ENCODE results near the gene GCK.
"Not testable (repeated sequence)": the region's sequence is repeated elsewhere in the genome, so short reads cannot be mapped to it uniquely, and the experiment has no call there.

Gene GCK

GRCh38 chr7:44139311-44140010 is 49.8 kb downstream of the GCK start:
- no peak for DNase-seq

- no peak for DNase-seq
These were observed 50.5 kb downstream of the GCK start for GRCh38 chr7:44138698-44139097.

GRCh38 chr7:44136731-44137130 is 52.5 kb downstream of the GCK start:
- no peak for DNase-seq

GRCh38 chr7:44134943-44135628 is 54.2 kb downstream of the GCK start:
- no peak for DNase-seq

- no peak for DNase-seq
These were observed 55.9 kb downstream of the GCK start for GRCh38 chr7:44133295-44133694.

GRCh38 chr7:44132039-44132438 is 57.2 kb downstream of the GCK start:
- DNase-seq, result no peak

GRCh38 chr7:44131173-44132029 is 57.8 kb downstream of the GCK start:
- no peak for DNase-seq

GRCh38 chr7:44128721-44129582 is 60.3 kb downstream of the GCK start:
- no peak for DNase-seq

GRCh38 chr7:44127161-44127560 is 62.1 kb downstream of the GCK start:
- DNase-seq, result no peak

GRCh38 chr7:44126574-44126973 is 62.7 kb downstream of the GCK start:
- DNase-seq, result not testable (repeated sequence)

GRCh38 chr7:44124822-44125202 is 64.4 kb downstream of the GCK start:
- no peak for DNase-seq

- DNase-seq, result peak; percentile 98
These were observed 65.8 kb downstream of the GCK start, which contains the start of gene POLD2 for GRCh38 chr7:44123190-44124003. Gene POLD2, minus strand, starts transcription at chr7:44123548. Its CDS starts 1,495 bp downstream, at chr7:44122053.

GRCh38 chr7:44122529-44122928 is 66.7 kb downstream of the GCK start:
- DNase-seq, result no peak

- no peak for DNase-seq
These were observed 67.3 kb downstream of the GCK start for GRCh38 chr7:44121761-44122420.

- no peak for DNase-seq
These were observed 68.8 kb downstream of the GCK start for GRCh38 chr7:44120395-44120794.

GRCh38 chr7:44119829-44120380 is 69.3 kb downstream of the GCK start:
- DNase-seq, result no peak

GRCh38 chr7:44117801-44118429 is 71.3 kb downstream of the GCK start:
- DNase-seq, result no peak

GRCh38 chr7:44116789-44117666 is 72.2 kb downstream of the GCK start:
- no peak for DNase-seq

- no peak for DNase-seq
These were observed 73.0 kb downstream of the GCK start for GRCh38 chr7:44116087-44116788.

All from retina (tissue), 1 donor.